C1 segment of cervical spinal cord (tissue), 14 donors: ENCODE measurements around the gene DIRAS3.
"Not testable (repeated sequence)": the region's sequence is repeated elsewhere in the genome, so short reads cannot be mapped to it uniquely, and the experiment has no call there.

ENCODE experiments used
- DNase-seq, 14 donors: peaks; one replicate each; lab custom pipeline; 2025; lab: John Stamatoyannopoulos, UW

The DIRAS3 gene, protein sequence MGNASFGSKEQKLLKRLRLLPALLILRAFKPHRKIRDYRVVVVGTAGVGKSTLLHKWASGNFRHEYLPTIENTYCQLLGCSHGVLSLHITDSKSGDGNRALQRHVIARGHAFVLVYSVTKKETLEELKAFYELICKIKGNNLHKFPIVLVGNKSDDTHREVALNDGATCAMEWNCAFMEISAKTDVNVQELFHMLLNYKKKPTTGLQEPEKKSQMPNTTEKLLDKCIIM

DNA sequence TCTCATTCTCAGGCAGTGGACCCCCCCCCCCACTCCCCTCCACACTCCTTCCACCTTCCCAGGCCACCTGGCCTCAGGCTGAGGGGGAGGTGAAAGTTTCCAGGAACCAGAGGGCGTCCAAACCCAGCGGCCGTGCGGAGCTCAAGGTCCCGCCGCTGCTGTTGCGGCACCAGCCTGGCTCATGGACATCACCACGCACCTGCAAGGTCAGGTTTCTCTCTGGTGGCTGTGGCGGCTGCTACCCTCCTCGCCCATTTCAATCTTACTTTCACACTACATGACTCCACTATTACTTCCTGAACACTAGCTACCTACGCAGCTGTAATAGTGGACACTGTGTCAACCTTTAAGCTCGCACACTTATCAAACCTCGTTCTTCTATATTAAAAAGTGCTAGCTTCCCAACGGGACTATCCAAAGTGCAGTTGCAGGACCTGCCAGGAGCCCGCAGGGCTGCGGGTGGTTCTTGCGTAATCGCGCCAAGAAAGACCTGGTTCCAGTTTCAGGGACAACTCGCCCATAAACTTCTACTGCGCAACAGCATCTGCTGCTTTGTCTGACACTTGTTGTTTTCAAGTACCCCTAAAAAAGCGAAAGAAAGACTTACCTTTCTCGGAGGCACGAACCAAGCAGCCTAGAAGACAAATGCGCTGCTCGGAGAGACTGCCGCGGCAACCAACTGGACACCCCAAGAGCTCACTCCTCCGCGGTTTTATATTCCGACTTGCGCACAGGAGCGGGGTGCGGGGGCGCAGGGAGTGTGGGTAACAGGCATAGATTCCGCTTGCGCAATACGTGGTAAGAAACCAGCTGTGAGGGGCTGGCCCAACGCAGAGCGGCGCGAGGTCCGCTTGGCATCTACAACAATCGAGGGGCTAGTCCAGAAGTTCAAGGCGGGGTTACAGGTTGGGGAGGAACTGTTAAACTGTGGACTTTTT is at the start of gene DIRAS3:
DIRAS3 (minus strand) TSS at position 687 of the 938 bp plus-strand sequence. CDS start 3,330 bp downstream, outside the sequence.
- no peak for DNase-seq

DNA sequence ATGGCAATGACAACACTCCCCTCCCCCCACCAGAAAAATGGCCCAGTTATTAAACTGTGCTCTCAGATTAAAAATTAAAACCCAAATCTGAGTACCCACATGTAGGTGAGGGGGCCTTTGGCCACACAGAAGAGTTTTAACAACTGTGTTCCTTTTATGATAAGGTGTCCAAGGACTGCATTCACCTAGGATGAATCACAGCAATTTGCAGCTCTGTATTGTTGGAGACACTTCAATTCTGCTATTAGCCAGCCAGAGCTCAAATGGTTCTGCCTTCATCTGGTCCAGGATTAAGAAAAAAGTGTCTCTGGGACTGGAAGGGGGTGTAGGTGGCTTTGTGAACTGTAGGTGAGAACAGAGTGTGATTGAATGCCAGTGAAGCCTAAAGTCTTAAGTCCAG is 43.3 kb upstream of the DIRAS3 start:
- no peak for DNase-seq

DNA sequence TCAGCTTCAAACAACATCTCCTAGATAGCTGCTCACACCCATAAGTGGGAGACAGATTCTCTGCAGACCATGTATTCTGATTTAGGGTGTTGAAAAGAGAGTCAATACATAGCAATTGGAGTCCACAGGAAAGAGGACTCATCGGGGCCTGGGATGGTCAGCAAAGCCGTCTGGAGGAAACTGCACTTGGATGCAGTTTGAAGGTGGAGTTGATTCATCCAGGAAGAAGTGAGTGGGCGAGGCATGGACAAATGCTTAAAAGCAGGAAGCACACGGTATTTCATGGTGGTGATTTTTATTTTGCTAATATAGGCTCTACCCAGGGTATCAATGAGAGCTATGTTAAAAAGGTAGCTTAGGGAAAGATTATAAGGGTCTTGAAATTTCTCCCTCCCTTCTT is 36.8 kb upstream of the DIRAS3 start:
- no peak for DNase-seq

DNA sequence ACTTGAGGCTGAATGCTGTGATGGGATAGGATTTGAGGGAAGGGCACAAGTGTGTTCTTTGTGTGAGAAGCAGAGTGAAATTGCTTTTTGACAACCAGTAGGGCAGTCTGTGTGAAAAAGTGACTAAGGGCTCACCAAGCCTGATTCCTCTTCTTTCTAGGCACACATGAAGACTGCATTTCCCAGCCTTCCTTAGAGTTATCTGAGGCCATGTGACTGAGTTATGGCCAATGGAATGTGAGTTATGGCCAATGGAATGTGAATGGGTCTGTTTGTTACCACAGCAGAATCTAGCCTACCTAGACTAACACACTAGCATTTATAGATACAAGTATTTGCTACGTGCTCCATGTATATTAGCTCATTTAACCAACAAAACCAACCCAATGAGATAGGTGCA is 35.3 kb upstream of the DIRAS3 start:
- DNase-seq = no peak

DNA sequence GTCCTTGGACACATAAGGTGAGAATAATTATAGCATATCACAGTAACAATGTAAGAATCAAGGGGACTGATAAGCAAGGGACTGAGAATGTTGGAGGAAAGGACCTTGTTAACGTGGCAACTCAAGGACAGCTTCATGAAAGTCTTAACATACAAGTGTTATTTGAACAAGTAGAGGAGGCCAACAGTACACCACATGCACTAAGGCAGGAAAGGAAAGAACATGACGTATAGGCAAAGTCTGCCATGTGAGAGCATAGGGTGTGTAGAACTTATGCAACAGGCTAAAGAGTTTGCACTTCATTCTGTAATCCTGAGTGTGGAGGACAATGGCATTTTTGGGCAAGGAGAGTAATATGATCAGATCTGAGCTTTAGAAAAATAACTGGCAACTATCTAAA is 33.3 kb upstream of the DIRAS3 start:
- DNase-seq = no peak

DNA sequence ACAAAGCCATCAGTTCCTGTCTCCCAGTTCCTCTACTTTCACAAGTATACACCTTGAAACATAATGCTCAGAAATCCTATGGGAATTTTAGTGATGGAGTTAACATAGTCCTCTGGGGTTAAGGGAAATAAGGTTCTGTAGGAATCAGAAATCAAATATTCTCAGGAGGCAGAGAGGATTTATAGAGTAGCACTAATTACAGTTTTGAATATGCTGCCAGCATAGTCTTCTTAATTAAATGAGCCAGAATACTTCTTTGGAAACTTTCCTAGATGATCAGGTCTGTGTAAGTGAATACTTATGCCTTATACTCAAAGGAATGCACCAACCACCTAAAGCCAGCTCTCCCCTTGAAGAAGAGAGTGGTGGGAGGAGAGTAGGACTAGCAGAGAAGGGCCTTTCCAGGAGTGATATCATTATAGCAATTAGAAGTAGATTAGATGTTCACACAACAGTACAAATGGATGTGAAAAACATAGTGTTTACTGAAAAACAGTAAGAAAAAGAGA is 31.4 kb upstream of the DIRAS3 start:
- DNase-seq = no peak

DNA sequence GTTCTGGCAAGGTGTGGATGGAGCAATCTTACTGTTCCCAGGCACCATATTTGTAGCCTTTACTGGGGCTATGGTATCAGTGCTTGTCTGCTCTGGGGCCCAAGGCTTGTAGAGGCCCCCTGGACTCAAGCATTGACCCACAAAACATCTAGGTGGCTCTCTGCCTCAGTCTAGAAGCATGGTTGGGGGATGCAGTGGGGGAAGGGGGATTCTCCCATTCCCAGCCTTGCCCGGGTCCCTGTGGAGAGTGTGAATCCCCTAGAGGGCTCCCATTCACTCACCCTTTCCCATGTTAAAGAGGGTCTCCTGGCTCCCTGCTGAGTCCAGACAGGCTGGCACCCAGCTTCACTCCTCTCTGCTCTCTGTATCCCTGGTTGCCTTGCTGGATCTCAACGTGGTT is 28.2 kb upstream of the DIRAS3 start:
- no peak for DNase-seq

DNA sequence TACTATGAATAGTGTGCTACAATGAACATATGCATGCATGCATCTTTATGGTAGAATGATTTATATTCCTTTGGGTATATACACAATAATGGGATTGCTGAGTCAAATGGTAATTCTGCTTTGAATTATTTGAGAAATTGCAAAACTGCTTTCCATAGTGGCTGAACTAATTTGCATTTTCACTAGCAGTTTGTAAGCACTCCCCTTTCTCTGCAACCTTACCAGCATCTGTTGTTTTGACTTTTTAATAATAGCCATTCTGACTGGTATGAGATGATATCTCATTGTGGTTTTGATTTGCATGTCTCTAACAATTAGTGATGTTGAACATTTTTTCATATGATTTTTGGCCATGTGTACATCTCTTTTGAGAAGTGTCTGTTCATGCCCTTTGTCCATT is 24.0 kb upstream of the DIRAS3 start:
- no peak for DNase-seq

DNA sequence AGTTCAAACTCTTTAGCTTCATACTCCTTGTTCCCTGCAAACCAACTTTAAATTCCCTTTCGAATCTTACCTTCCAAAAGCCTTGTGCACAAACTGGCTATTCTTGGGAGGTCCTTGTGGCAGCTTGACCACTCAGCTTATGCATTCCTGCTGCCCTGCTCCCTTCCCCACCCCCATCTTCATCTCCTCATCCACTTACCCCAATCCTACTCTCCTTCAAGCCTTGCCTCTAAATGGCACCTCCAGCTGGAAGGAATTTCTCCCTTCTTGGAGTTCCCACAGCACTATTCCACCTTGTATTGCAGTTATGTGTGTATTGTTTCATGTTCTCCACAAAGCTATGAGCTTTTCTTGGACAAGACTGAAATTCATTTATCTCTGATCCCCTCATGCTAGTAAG is 15.3 kb upstream of the DIRAS3 start:
- DNase-seq = no peak

DNA sequence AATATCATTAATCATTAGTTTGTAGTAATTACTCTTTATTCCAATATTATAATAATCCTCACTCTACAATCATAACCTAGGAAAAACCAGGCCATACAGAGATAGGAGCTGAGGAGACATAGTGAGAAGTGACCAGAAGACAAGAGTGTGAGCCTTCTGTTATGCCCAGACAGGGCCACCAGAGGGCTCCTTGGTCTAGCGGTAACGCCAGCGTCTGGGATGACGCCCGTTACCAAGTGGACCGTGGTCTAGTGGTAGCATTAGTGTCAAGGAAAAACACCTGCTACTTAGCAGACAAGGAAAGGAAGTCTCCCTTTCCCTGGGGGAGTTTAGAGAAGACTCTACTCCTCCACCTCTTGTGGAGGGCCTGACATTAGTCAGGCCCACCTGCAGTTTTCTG is 7.6 kb upstream of the DIRAS3 start:
- not testable (repeated sequence) for DNase-seq

DNA sequence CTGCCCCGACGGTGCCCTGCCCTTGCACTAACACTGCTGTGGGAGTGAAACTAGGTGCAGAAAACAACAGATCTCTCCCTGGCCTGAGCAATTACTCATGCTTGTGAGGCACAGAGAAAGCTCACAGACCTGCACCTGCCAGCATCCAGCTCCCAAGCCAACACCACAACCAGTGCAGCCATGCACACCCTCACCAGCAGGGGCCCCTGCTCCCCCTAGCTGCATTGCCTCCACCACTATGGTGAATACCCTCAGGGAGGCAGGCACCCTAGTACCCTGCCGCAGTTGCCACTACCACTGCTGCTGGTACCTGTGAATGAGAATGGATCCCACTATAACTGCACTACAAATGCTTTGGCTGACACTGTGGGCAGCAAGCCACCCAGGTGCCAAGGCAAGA is 7.1 kb upstream of the DIRAS3 start:
- DNase-seq = no peak

DNA sequence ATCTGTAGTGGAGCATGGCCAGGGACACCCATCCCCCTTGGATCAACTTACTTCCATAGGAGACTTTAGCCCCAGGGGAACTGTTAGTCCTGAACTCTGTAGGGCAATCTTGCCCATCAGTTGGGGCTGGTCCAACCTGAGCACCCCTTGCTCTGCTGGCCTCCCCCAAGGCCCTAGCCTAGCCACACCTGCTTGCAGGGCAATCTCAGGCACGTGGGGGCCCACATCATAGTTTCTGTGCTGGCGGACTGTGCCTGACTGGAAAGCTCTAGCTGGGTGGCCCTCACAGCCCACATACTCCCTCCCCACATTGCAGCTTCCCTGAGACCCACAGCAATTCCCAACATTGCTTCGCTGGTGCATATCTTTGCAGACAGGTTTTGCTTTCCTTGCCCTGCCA is 6.6 kb upstream of the DIRAS3 start:
- DNase-seq = no peak

DNA sequence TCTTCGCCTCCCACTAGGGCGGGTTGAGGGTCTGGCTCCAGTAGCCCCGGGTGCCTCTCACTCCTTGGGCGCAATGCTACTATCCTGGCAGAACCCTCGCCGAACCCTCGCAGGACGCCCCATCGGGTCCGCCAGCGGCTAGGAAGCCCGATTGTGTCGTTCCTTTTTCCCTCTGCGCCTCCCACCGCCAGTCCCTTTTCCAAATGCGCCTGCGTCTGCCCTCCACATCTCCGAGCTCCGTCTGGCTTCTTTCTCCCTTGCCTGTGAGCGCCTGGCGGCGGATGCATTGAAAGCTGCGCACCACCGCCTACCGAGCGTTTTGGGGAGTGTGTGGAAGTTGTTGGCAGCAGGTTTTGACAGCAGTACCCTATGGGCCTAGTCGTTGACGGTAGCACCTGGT is 1.0 kb upstream of the DIRAS3 start:
- DNase-seq = peak in 1 of 14 donors; percentile 22

DNA sequence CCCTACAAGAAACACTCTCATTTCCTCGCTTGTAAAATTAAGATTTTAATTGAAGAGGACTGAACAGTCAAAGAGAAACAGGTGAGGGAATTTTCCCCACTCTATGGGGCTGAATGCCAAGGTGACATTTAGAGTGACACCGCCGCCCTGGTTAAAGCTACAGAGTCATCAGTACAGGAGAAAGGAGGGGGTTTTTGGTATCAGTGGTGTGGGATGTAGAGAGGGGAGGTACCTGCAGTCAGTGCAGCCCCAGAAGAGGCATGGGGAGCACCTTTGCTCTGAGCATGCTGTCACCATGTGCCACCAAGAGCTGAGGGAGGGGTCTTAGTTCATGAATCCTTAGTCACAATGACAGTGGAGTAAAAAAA is 2.8 kb downstream of the DIRAS3 start:
- DNase-seq = no peak

DNA sequence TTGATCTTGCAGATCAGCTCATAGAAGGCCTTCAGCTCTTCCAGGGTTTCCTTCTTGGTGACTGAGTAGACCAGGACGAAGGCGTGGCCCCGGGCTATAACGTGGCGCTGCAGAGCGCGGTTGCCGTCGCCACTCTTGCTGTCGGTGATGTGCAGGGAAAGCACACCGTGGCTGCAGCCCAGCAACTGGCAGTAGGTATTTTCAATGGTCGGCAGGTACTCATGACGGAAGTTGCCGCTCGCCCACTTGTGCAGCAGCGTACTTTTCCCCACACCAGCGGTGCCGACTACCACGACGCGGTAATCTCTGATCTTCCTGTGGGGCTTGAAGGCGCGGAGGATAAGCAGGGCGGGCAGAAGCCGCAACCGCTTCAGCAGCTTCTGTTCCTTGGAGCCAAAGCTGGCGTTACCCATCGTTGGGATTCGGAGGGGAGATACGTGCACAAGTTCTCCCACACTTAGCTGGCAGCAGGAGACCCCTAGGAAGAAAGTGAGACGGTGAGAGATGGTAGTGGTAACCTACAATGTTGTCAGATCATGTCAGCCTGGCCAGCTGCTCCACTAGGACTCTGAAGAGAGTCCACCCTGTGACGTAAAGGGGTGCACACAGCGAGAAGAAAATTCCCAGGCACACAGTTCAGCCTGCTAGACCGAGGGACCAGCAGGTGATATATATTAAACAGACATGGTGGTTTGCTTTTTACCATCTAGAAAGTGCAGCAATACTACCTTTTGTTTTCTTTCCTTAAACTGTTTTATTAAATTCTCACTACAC is 3.4 kb downstream of the DIRAS3 start:
- no peak for DNase-seq

DNA sequence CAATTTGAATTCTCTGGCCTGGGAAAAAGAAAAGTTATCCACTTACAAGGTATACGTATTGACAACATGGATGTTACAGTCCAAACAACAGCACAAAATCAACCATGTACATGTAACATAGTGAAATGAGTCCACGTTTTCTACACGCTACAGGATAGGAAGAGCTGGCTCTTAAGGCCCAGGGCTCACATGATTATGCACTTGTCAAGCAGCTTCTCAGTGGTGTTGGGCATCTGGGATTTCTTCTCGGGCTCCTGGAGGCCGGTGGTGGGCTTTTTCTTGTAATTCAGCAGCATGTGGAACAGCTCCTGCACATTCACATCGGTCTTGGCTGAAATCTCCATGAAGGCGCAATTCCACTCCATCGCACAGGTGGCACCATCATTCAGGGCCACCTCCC is 4.0 kb downstream of the DIRAS3 start:
- DNase-seq = no peak

DNA sequence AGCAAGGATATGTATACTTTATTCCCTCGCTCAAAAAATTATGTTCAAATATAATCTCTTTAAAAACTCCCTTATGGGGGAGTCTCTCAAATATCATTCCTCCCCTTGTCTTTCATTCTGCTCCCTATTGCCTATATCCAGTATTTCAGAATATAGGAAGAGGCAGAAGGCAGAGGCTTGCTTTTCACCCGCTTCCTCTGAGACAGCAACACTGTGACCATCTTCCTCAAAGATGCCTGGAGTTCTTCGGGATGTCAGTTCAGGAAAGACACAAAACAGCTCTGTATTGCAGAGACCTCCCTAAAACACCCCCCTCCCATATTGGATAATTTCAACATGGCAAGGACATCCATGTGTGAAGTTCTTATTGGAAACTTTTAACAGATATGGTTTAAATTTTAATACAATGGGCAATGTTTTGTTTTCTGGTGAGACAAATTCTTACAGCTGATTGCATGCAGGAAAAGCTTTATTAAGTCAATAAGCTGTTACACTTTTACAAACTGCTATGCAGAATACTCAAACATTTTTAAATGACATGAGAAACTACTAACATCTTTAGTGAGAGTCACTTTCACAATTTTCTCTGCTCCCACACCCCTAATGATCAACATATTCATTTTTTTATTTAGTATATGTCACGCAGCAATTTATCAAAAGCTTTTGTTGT is 4.8 kb downstream of the DIRAS3 start:
- no peak for DNase-seq

DNA sequence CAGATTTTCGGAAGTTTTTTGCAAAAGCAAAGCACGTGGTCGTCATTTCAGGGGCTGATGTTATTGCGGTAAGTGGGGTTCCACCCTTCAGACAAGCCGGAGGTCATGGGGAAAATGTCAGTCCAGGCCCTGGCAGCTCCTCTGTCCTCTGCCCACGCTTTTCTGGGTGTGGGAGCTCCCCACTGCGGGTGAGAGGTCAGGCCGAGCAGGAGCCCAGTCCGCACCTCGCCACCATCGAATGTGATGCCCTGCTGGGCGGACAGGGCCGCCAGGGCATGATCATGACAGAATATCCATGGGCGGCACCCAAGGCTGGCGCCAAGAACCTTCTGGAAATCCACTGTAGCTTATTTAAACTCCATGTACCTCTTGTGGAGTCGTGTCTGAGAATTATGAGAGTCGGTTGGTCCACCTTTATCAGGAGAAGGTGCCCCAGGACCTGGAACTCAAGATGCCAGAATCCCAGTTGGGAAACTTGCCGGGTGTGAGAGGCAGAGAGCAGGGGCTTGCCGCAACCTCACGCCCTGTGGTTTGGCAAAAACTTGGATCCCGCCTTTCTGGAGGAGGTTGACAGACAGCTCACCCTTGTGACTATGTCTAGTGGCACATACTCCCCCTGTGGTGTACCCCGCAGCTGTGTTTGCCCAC is 6.9 kb downstream of the DIRAS3 start:
- DNase-seq = no peak

DNA sequence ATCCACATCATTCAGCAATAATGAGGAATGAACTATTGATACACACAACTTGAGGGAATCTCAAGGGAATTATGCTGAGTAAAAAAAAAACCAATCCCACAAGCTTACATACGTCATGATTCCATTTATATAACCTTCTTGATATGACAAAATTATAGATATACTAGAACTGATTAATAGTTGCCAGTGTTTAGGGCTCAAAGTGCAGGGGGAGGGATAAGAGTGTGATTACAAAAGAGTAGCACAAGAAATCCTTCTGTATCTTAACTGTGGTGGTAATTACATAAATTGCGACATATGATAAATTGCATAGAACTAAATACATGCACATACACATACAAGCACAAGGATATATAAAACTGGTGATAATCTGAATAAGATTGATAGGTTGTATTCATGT is 13.5 kb downstream of the DIRAS3 start:
- no peak for DNase-seq

DNA sequence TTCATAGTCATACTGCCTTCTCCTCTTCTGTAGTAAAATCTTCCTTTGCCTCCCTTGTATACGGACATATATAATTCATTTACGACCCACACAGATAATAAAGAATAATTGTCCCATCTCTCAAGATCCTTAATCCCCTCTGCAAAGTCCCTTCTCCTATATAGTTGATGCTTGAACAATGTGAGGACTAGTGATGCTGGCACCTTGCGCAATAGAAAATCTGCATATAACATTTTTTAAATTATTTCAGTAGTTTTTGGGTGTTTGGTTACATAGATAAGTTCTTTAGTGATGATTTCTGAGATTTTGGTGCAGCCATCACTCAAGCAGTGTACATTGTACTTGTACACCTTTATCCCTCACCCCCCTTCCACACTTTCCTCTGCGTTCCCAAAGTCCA is 21.0 kb downstream of the DIRAS3 start:
- DNase-seq = no peak

DNA sequence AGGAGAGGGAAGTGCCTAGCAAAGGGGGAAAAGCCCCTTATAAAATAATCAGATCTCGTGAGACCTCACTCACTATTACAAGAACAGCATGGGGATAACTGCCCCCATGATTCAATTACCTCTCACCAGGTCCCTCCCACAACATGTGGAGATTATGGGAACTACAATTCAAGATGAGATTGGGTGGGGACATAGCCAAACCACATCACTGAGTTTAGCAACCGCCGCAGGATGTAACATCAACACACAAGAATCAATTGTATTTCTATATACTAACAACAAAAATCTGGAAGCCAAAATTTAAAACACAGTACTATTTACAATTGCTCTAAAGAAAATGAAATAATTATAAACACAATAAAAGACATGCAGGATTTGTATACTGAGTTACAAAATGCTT is 21.9 kb downstream of the DIRAS3 start:
- DNase-seq = no peak
